HCT116 (cell line): Measurements from ENCODE around the gene OST4. TPM values are rescaled to one million over a fixed set of nuclear protein-coding genes. Genes with fewer than 3 reads are reported as not detected.

Experiments
- ATAC-seq: fragments of 200-7000 bp; cut with Tn5 transposase; 2 replicates; pipeline ENCODE4 v1.9.1; 2020; ENCODE audit warnings: mild to moderate bottlenecking, moderate library complexity
- BruUV-seq: library from RNA; stranded (reverse); fragments of 400-500 nt; replicated peaks from 2 replicates; lab custom pipeline; 2021; lab: Mats Ljungman, UMichigan
- CTCF ChIA-PET: fragments of 300-600 bp; sonication (Branson Sonifier 250); formaldehyde crosslinking; loops from one replicate; lab custom pipeline; 2021; ENCODE audit warnings: antibody characterized with exemption; lab: Charles Lee
- POLR2A ChIA-PET: fragments of 300-600, 350-600 bp; sonication (Branson Sonifier 250); formaldehyde crosslinking; loops from one replicate; lab custom pipeline; 2021; ENCODE audit warnings: antibody characterized with exemption; lab: Charles Lee
- RAD21 ChIA-PET, 2 experiments: fragments of 300-600 bp; sonication (Branson Sonifier 250); formaldehyde crosslinking; loops; one replicate each; lab custom pipeline; 2023; ENCODE audit warnings: low total read pairs in 2 of 2; ENCODE audit not compliant: uncharacterized antibody in 2 of 2, unreplicated experiment in 2 of 2, low non-redundant PET in 1 of 2; lab: Charles Lee
- DNase-seq: peaks from one replicate; pipeline ENCODE4 v3.0.0-alpha.2; 2010; ENCODE audit warnings: low read depth, low spot score
- H2AFZ ChIP-seq: fragments of 200-600 bp; shearing (Covaris generic), sonication (generic); 2 replicates; pipeline ENCODE4 v1.6.1; 2017; ENCODE audit warnings: low read depth, mixed run types, mixed read lengths, antibody characterized with exemption, low read length; ENCODE audit not compliant: poor library complexity, severe bottlenecking
- H3K27ac ChIP-seq: 2 replicates; pipeline ENCODE4 v1.5.1; 2012; ENCODE audit warnings: low read depth, low read length
- H3K27me3 ChIP-seq: fragments of 200-600 bp; sonication (generic); 2 replicates; pipeline ENCODE4 v1.6.1; 2016; ENCODE audit warnings: mixed run types, low read length, mixed read lengths; ENCODE audit not compliant: insufficient read depth
- H3K36me3 ChIP-seq, 2 experiments: fragments of 200-500 bp in 1 of 2; fragments of 200-600 bp in 1 of 2; sonication (Bioruptor generic) in 1 of 2; sonication (generic) in 1 of 2; 2 replicates each; pipeline versions ENCODE4 v1.5.1 to v1.6.1; 2014 to 2016; ENCODE audit warnings: low read length in 2 of 2, inconsistent platforms in 1 of 2, mixed read lengths in 1 of 2, mixed run types in 1 of 2; ENCODE audit not compliant: insufficient read depth in 2 of 2, control insufficient read depth in 1 of 2
- H3K4me1 ChIP-seq, 2 experiments: fragments of 200-600 bp in 1 of 2; sonication (generic) in 1 of 2; 2 replicates each; pipeline versions ENCODE4 v1.5.1 to v1.6.1; 2012 to 2017; ENCODE audit warnings: low read length in 2 of 2, inconsistent platforms in 1 of 2, mild to moderate bottlenecking in 1 of 2, mixed read lengths in 1 of 2, mixed run types in 1 of 2, moderate library complexity in 1 of 2; ENCODE audit not compliant: insufficient read depth in 2 of 2, control insufficient read depth in 1 of 2
- H3K4me2 ChIP-seq: fragments of 200-600 bp; sonication (generic); 2 replicates; pipeline ENCODE4 v1.6.1; 2017; ENCODE audit warnings: mixed run types, low read length, mixed read lengths
- H3K4me3 ChIP-seq, 2 experiments: fragments of 200-600 bp in 1 of 2; sonication (generic) in 1 of 2; replicated peaks in 1 of 2; 2 replicates each; pipeline ENCODE4 v1.5.1; 2011 to 2016; ENCODE audit warnings: low read length in 2 of 2, control low read depth in 1 of 2, low read depth in 1 of 2, mild to moderate bottlenecking in 1 of 2, mixed read lengths in 1 of 2, mixed run types in 1 of 2
- H3K79me2 ChIP-seq: fragments of 200-600 bp; sonication (generic); 2 replicates; pipeline ENCODE4 v1.6.1; 2017; ENCODE audit warnings: mild to moderate bottlenecking, mixed run types, low read length, moderate library complexity, mixed read lengths; ENCODE audit not compliant: insufficient read depth
- H3K9ac ChIP-seq: fragments of 200-600 bp; sonication (generic); 2 replicates; pipeline ENCODE4 v1.6.1; 2016; ENCODE audit warnings: low read length, mixed read lengths
- H3K9me2 ChIP-seq: fragments of 200-600 bp; sonication (generic), shearing (Covaris generic); 2 replicates; pipeline ENCODE4 v1.6.1; 2017; ENCODE audit warnings: mixed run types, mild to moderate bottlenecking, moderate library complexity; ENCODE audit not compliant: insufficient read depth
- H3K9me3 ChIP-seq, 2 experiments: fragments of 200-500 bp in 1 of 2; fragments of 200-600 bp in 1 of 2; sonication (Bioruptor generic) in 1 of 2; sonication (generic) in 1 of 2; 2 replicates each; pipeline ENCODE4 v1.6.1; 2014 to 2017; ENCODE audit warnings: low read length in 2 of 2, mixed read lengths in 2 of 2, inconsistent platforms in 1 of 2, low read depth in 1 of 2, mild to moderate bottlenecking in 1 of 2, mixed run types in 1 of 2, moderate library complexity in 1 of 2; ENCODE audit not compliant: control insufficient read depth in 1 of 2, insufficient read depth in 1 of 2
- H4K20me1 ChIP-seq: fragments of 200-600 bp; sonication (generic), shearing (Covaris generic); 2 replicates; pipeline ENCODE4 v1.6.1; 2017; ENCODE audit warnings: mixed run types, mild to moderate bottlenecking, moderate library complexity; ENCODE audit not compliant: insufficient read depth
- CEBPB ChIP-seq: IDR thresholded peaks from 2 replicates; pipeline ENCODE4 v1.6.1; 2012; ENCODE audit warnings: low read depth
- EZH2 ChIP-seq: fragments of 200-600 bp; sonication (generic); IDR thresholded peaks from 2 replicates; pipeline ENCODE4 v1.6.1; 2017; ENCODE audit warnings: antibody characterized with exemption, mixed run types
- POLR2AphosphoS5 ChIP-seq: IDR thresholded peaks from 2 replicates; pipeline ENCODE4 v1.6.1; 2011; ENCODE audit warnings: mild to moderate bottlenecking, low read depth, low read length, moderate library complexity
- TCF7L2 ChIP-seq: IDR thresholded peaks from 2 replicates; pipeline ENCODE4 v1.7.0; 2011; ENCODE audit warnings: borderline replicate concordance, inconsistent platforms; ENCODE audit not compliant: insufficient read depth, insufficient read length; ENCODE audit errors: extremely low read depth
- intact Hi-C: fragments of 100-400 bp; cut with micrococcal nuclease; formaldehyde crosslinking; loops from 2 replicates; pipeline ENCODE4 v1.10.0; 2022
- total RNA-seq: library from RNA; stranded (reverse); gene quantifications from one replicate; pipeline ENCODE4 v1.2.1, GENCODE V29; 2021; ENCODE audit not compliant: unreplicated experiment

The OST4 gene
- total RNA-seq, 1 experiment from 2014 or later = 187 TPM

DNA sequence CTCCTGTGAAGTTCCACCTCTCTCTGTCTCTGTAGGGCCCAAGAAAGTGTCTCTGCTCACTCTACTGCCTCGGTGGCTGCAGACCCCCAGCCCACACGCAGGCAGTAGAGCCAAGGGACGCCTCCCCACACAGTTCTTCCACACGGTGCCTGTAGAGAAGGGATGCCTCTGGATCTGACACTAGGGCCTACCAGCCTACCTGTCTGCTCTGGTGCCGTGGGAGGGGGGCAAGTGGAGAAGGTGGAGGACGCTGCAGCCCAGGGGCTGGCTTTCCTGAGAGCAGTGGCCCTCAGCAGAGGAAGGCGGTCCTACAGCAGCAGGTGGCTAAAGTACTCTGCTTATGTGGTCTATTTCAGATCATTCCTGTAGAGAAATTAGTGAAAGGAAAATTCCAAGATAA lies 47.7 kb downstream of the OST4 start:
- Histone ChIP-seq H3K4me3 (no peak overlapping the region), H3K27me3 (no peaks in the 10 kb centered on the region), H3K4me2 (no peak overlapping the region), H3K27ac (no peak overlapping the region), H3K9me2 (no peaks in the 10 kb centered on the region), H2AFZ (no peak overlapping the region), H3K9me3 (no peaks in the 10 kb centered on the region), H3K9ac (no peak overlapping the region), H4K20me1 (no peaks in the 10 kb centered on the region), H3K36me3 (peaks cover 4 to 5% of the 10 kb centered on the region in 2 experiments; a peak in 2 of 4 replicates), H3K4me1 (peaks cover 27% of the 10 kb centered on the region in 2 experiments), H3K79me2 (peaks cover 18% of the 10 kb centered on the region)
- no TSS peak for BruUV-seq
- ChIA-PET CTCF (interaction anchor here (0.7 to 1.1 kb wide), 2 partner anchors 62 to 1052 kb away, joined by 6 to 7 read pairs; no protein-coding TSS in a partner anchor), RAD21 (interaction anchor here in 1 of 2 experiments (0.7 kb wide), 1 partner anchor 62 kb away, joined by 3 read pairs; no protein-coding TSS in a partner anchor), POLR2A (no interaction called here)
- TF ChIP-seq EZH2 (no peak), CEBPB (no peak)
- intact Hi-C loops = no loop called here
- DNase-seq = no peak
- ATAC-seq = no peak

DNA sequence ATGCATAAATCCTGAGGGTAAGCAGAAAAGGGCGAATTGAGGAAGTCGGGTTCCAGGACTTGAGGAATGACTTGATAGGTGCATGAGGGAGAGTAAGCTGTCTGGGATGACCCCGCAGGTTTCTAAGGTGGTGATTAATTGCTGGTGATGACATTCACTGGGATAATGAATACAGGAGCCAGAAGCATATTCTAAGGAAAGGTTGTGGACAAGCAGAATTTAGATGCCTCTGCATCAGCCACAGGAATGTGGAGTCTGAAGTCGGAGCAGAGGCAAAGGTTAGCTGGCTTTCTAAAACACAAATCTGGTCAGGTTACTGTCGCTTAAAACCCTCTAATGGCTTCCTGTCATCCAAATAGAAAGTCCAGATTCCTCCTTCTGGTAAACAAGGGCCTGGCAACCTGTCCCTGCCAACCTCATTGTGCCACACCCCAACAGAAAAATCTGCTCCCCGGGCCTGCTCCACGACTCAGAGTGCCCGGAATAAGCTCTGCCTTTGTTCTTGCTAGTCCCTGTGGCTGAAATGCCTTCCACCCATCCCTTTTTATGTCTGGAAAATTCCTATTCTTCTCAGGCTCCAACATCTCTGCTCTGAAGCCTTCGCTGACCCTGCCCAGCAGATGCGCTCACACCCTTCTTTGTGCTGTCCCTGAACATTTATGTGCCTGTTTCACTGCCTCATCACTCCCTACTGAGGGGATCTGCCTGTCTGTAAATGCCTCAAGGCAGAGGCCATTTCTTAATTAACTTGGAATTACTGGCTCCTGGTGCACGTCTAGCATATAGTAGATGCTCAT lies 50.0 kb downstream of the OST4 start:
- peak overlapping the region; percentile 48 for H3K4me2 ChIP-seq
- peak; percentile 12; the same call in 1 of the 2 replicates for TF ChIP-seq POLR2AphosphoS5
- TF ChIP-seq TCF7L2 = no peak
- TF ChIP-seq, all 23 proteins: peak for 1
- Histone ChIP-seq H3K27me3 (no peaks in the 10 kb centered on the region), H4K20me1 (no peaks in the 10 kb centered on the region), H3K9me2 (no peaks in the 10 kb centered on the region), H3K79me2 (peaks cover 3% of the 10 kb centered on the region; the same call in 1 of the 2 replicates), H3K27ac (peak overlapping the region; percentile 48; the same call in 1 of the 2 replicates), H3K9ac (peak overlapping the region; percentile 17; the same call in 1 of the 2 replicates), H3K36me3 (peaks cover 2 to 4% of the 10 kb centered on the region in 2 experiments; a peak in 2 of 4 replicates), H3K9me3 (no peaks in the 10 kb centered on the region), H3K4me3 (no peak overlapping the region; a peak in 1 of 4 replicates), H3K4me1 (peaks cover 27 to 35% of the 10 kb centered on the region in 2 experiments), H2AFZ (no peak overlapping the region)
- ATAC-seq = peak; percentile 54
- no peak for DNase-seq
- POLR2A ChIA-PET = interaction anchor here (1.1 kb wide), 1 partner anchor 60 kb away, joined by 3 read pairs; no protein-coding TSS in a partner anchor
- RAD21 ChIA-PET = no interaction called here
- CTCF ChIA-PET = interaction anchor here (7.7 kb wide), 1 partner anchor 59 kb away, joined by 154 read pairs; no protein-coding TSS in a partner anchor
- intact Hi-C loops = no loop called here
- no TSS peak for BruUV-seq

Other genes starting within 250 kb of the OST4 start
- gene DPYSL5, start 223.5 kb downstream of the OST4 start, total RNA-seq = 8.4 TPM
- 12.1 TPM for gene MAPRE3, start 101.0 kb downstream of the OST4 start, total RNA-seq
- 69.8 TPM for gene TMEM214, start 38.7 kb downstream of the OST4 start, total RNA-seq
- gene AGBL5, start 20.0 kb downstream of the OST4 start, total RNA-seq = 40.0 TPM
- gene EMILIN1, start 7.0 kb upstream of the OST4 start, total RNA-seq = 0.59 TPM
- 6.7 TPM for gene KHK, start 15.1 kb upstream of the OST4 start, total RNA-seq
- 4.0 TPM for gene CGREF1, start 47.5 kb upstream of the OST4 start, total RNA-seq
- gene ABHD1, start 52.2 kb upstream of the OST4 start, total RNA-seq = not detected
- gene PREB, start 63.0 kb upstream of the OST4 start, total RNA-seq = 54.2 TPM
- not detected for gene PRR30, start 67.8 kb upstream of the OST4 start, total RNA-seq
- gene TCF23, start 77.3 kb upstream of the OST4 start, total RNA-seq = not detected
- 93.6 TPM for gene ATRAID, start 140.4 kb upstream of the OST4 start, total RNA-seq
- 55.4 TPM for gene SLC5A6, start 140.6 kb upstream of the OST4 start, total RNA-seq
- gene CAD, start 145.7 kb upstream of the OST4 start, total RNA-seq = 114 TPM
- 20.5 TPM for gene SLC30A3, start 191.4 kb upstream of the OST4 start, total RNA-seq
- 2.5 TPM for gene DNAJC5G, start 203.8 kb upstream of the OST4 start, total RNA-seq
- 2.0 TPM for gene TRIM54, start 210.8 kb upstream of the OST4 start, total RNA-seq
- gene UCN, start 236.8 kb upstream of the OST4 start, total RNA-seq = 8.0 TPM